ENCODE results near the gene TM9SF2.

DNA sequence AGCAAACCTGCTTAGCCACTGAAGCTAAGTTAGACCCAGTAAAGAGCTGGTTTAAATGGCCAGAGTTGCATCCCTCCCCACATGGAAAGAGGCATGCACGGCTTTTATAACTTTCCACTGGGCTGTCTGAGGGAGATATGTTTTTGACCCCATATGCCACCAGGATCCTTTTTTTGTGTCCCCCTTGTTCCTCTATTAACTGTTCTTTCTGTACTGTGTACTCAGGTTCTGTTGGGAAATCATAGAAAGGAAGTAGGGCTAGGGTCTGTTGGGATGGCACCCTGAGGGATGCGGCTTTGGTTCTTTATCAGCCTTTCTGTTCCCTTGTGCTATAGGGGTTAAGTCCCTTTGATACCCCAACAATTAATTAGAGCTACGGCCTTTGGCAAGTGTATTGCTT is 12.2 kb upstream of the TM9SF2 start:
- TF ChIP-seq EZH2 (IDR thresholded peaks at IDR 0.05; ENCODE audit: insufficient read depth, low read length): no peak
- TF ChIP-seq, protein P1, sequence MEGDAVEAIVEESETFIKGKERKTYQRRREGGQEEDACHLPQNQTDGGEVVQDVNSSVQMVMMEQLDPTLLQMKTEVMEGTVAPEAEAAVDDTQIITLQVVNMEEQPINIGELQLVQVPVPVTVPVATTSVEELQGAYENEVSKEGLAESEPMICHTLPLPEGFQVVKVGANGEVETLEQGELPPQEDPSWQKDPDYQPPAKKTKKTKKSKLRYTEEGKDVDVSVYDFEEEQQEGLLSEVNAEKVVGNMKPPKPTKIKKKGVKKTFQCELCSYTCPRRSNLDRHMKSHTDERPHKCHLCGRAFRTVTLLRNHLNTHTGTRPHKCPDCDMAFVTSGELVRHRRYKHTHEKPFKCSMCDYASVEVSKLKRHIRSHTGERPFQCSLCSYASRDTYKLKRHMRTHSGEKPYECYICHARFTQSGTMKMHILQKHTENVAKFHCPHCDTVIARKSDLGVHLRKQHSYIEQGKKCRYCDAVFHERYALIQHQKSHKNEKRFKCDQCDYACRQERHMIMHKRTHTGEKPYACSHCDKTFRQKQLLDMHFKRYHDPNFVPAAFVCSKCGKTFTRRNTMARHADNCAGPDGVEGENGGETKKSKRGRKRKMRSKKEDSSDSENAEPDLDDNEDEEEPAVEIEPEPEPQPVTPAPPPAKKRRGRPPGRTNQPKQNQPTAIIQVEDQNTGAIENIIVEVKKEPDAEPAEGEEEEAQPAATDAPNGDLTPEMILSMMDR (IDR thresholded peaks at IDR 0.05; ENCODE audit: insufficient read depth, low read depth, low read length): no peak

Data from astrocyte (in vitro differentiated cells and primary cell).